ENCODE data around the gene FAM107A. TPM values are rescaled to one million over a fixed set of nuclear protein-coding genes. Genes with fewer than 3 reads are reported as not detected.
A peak's percentile ranks its signal among the peaks of the same experiment; 100 is the strongest.

The FAM107A gene
- total RNA-seq, 1 experiment from 2014 or later = not detected

- no peaks in the 10 kb centered on the region for H3K79me2 ChIP-seq (ENCODE audit: insufficient read depth, low read length)
- H3K27me3 ChIP-seq (ENCODE audit: insufficient read depth, low read length) = no peaks in the 10 kb centered on the region
- no peak overlapping the region for H3K9ac ChIP-seq (ENCODE audit: low read length)
- no peaks in the 10 kb centered on the region for H4K20me1 ChIP-seq (ENCODE audit: insufficient read depth)
- no peak overlapping the region for H3K4me3 ChIP-seq (replicated peaks in 1 of 2; ENCODE audit: low read depth in 1 of 2, low read length in 2 of 2)
- H3K27ac ChIP-seq (ENCODE audit: low read depth, low read length) = no peak overlapping the region
- H3K9me3 ChIP-seq (ENCODE audit: control insufficient read depth in 1 of 2, insufficient read depth in 1 of 2, low read depth in 1 of 2, low read length in 2 of 2) = no peaks in the 10 kb centered on the region
- DNase-seq (ENCODE audit: low read depth, low spot score) (no peak), ATAC-seq (no peak)
- H3K4me1 ChIP-seq (ENCODE audit: control insufficient read depth in 1 of 2, insufficient read depth in 2 of 2, low read length in 2 of 2) = peaks cover 4 to 19% of the 10 kb centered on the region in 2 experiments; a peak in 3 of 4 replicates
- H3K4me2 ChIP-seq (ENCODE audit: low read length) = no peak overlapping the region
- no peak overlapping the region for H2AFZ ChIP-seq (ENCODE audit: low read depth, low read length, poor library complexity, severe bottlenecking)
- no TSS peak for BruUV-seq (replicated peaks)
- POLR2A ChIA-PET = no interaction called here
- intact Hi-C loops (cut with micrococcal nuclease) = no loop called here
- TF ChIP-seq POLR2A (IDR thresholded peaks at IDR 0.05; ENCODE audit: borderline replicate concordance, extremely low read depth, insufficient read depth, insufficient read length) (no peak), REST (IDR thresholded peaks at IDR 0.05; ENCODE audit: low read depth) (peak; percentile 83)
- no peaks in the 10 kb centered on the region for H3K9me2 ChIP-seq (ENCODE audit: insufficient read depth)
- CTCF ChIA-PET = no interaction called here
- RAD21 ChIA-PET (ENCODE audit: low non-redundant PET in 1 of 2, low total read pairs in 2 of 2, uncharacterized antibody in 2 of 2, unreplicated experiment in 2 of 2) = no interaction called here
- no peaks in the 10 kb centered on the region for H3K36me3 ChIP-seq (ENCODE audit: control insufficient read depth in 1 of 2, insufficient read depth in 2 of 2, low read length in 2 of 2)
Measured at GRCh38 chr3:58588030-58588614, 10.9 kb upstream of the FAM107A start.

DNA sequence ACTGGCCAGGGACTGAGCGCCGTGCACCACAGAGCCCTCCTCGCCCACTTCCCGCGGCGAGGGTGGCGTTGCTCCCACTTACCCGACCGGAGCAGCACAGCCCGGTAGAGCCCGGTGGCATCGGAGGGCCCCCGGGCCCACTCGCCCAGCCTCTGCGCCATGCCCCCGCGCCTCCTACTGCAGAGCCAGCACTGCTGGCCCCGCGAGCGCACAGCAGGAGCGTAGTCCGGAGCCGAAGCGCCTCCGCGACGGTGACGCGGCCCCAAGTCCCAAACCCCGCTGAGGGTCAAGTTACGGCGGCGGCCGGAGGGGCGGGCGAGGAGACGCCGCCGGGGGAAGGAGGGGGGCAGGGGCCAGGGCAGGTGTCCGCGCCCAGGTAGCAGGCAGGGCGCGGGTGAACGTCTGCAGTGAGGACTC lies 9.6 kb upstream of the FAM107A start:
- Histone ChIP-seq H3K9me2 (ENCODE audit: insufficient read depth) (no peaks in the 10 kb centered on the region), H3K9ac (ENCODE audit: low read length) (no peak overlapping the region), H4K20me1 (ENCODE audit: insufficient read depth) (no peaks in the 10 kb centered on the region), H2AFZ (ENCODE audit: low read depth, low read length, poor library complexity, severe bottlenecking) (no peak overlapping the region), H3K27me3 (ENCODE audit: insufficient read depth, low read length) (no peaks in the 10 kb centered on the region), H3K9me3 (ENCODE audit: control insufficient read depth in 1 of 2, insufficient read depth in 1 of 2, low read depth in 1 of 2, low read length in 2 of 2) (no peaks in the 10 kb centered on the region), H3K79me2 (ENCODE audit: insufficient read depth, low read length) (no peaks in the 10 kb centered on the region), H3K4me1 (ENCODE audit: control insufficient read depth in 1 of 2, insufficient read depth in 2 of 2, low read length in 2 of 2) (peaks cover 4 to 19% of the 10 kb centered on the region in 2 experiments; a peak in 3 of 4 replicates), H3K27ac (ENCODE audit: low read depth, low read length) (no peak overlapping the region), H3K4me3 (replicated peaks in 1 of 2; ENCODE audit: low read depth in 1 of 2, low read length in 2 of 2) (no peak overlapping the region), H3K4me2 (ENCODE audit: low read length) (no peak overlapping the region), H3K36me3 (ENCODE audit: control insufficient read depth in 1 of 2, insufficient read depth in 2 of 2, low read length in 2 of 2) (no peaks in the 10 kb centered on the region)
- no peak for DNase-seq (ENCODE audit: low read depth, low spot score)
- BruUV-seq (replicated peaks) = no TSS peak
- TF ChIP-seq ZFX (IDR thresholded peaks at IDR 0.05) (no peak), EZH2 (IDR thresholded peaks at IDR 0.05) (no peak), SRF (IDR thresholded peaks at IDR 0.05; ENCODE audit: low read depth) (no peak), POLR2AphosphoS5 (IDR thresholded peaks at IDR 0.05; ENCODE audit: low read depth, low read length) (no peak), JUND (IDR thresholded peaks at IDR 0.05) (no peak), TCF7L2 (IDR thresholded peaks at IDR 0.05; ENCODE audit: borderline replicate concordance, extremely low read depth, insufficient read depth, insufficient read length) (no peak), CEBPB (IDR thresholded peaks at IDR 0.05; ENCODE audit: low read depth) (no peak), SP1 (IDR thresholded peaks at IDR 0.05; ENCODE audit: low read depth) (no peak), FOSL1 (IDR thresholded peaks at IDR 0.05; ENCODE audit: low read depth) (no peak), ELF1 (IDR thresholded peaks at IDR 0.05; ENCODE audit: borderline replicate concordance, low read depth) (no peak), RAD21 (IDR thresholded peaks at IDR 0.05; ENCODE audit: low read depth) (no peak)
- TF ChIP-seq, protein P1, sequence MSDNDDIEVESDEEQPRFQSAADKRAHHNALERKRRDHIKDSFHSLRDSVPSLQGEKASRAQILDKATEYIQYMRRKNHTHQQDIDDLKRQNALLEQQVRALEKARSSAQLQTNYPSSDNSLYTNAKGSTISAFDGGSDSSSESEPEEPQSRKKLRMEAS (IDR thresholded peaks at IDR 0.05) = no peak
- TF ChIP-seq, protein P2, sequence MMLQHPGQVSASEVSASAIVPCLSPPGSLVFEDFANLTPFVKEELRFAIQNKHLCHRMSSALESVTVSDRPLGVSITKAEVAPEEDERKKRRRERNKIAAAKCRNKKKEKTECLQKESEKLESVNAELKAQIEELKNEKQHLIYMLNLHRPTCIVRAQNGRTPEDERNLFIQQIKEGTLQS (IDR thresholded peaks at IDR 0.05) = no peak
- POLR2A ChIA-PET = no interaction called here
- intact Hi-C loops (cut with micrococcal nuclease) = no loop called here
- no peak for ATAC-seq
- RAD21 ChIA-PET (ENCODE audit: low non-redundant PET in 1 of 2, low total read pairs in 2 of 2, uncharacterized antibody in 2 of 2, unreplicated experiment in 2 of 2) = no interaction called here
- CTCF ChIA-PET = no interaction called here
